ENCODE data around the gene AFDN. TPM values are rescaled to one million over a fixed set of nuclear protein-coding genes. Genes with fewer than 3 reads are reported as not detected.

Gene AFDN
- total and polyA plus RNA-seq, 2 of the 8 experiments (the other 6 are each of a cell fraction or from before 2014, with no cell fraction given): 53.4 to 192 TPM

DNA sequence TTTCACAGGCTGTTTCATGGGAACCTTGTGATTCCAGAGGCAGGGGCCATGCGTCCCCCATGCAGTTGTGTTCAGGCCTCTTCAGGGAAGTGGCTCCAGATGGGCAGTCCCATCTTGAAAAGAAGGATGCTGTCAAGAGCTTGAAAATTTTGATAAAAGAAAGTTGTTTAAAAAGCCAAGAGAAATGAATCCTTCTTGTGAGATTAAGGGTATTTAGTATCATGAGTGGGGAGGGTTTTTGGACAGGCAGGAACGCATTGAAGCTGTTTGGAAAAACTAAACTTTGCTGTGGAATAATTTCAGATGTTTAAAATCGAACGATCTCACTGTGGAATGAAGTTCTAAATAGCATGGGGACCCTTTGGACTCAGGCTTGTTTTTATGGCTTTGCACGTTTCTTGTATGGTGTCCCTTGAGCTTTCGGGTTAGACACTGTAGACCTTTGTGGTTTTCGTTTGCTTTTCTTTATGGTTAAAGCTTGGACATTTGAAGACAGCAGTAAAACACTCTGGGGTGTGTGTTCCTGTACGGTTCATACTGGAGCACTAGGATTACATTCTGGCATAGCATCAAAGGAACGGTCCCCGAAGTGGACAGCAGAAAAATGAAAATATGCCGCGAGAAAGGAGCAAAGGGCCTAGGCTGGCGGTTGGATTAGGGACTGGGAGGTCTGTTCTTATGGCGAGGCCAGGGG is 188.9 kb downstream of the AFDN start:
- Histone ChIP-seq H2BK5ac (ENCODE audit: low read depth, low read length) (no peak overlapping the region), H3K9ac (replicated peaks in 1 of 4; ENCODE audit: extremely low read depth in 1 of 4, low read depth in 3 of 4, low read length in 3 of 4) (no peak overlapping the region), H3K14ac (ENCODE audit: insufficient read length) (no peak overlapping the region), H4K8ac (ENCODE audit: extremely low read depth, insufficient read depth, low read length) (no peak overlapping the region), H3K9me3 (ENCODE audit: insufficient read depth in 2 of 2, low read depth in 1 of 2, low read length in 1 of 2) (peaks cover 4 to 7% of the 10 kb centered on the region in 2 experiments; a peak in 2 of 4 replicates), H2BK12ac (ENCODE audit: low read depth, low read length) (no peak overlapping the region), H3K23me2 (ENCODE audit: low read depth, low read length) (peaks cover 2% of the 10 kb centered on the region), H2BK120ac (replicated peaks; ENCODE audit: low read depth, low read length) (no peak overlapping the region), H2AK5ac (ENCODE audit: low read depth, low read length) (no peak overlapping the region), H4K91ac (replicated peaks; ENCODE audit: insufficient read length, low read length) (no peak overlapping the region), H4K20me1 (replicated peaks in 1 of 2; ENCODE audit: control insufficient read depth in 1 of 2, insufficient read depth in 2 of 2, low read length in 2 of 2) (no peaks in the 10 kb centered on the region), H3K27ac (ENCODE audit: low read depth, low read length) (no peak overlapping the region), H4K5ac (ENCODE audit: insufficient read length, low read depth, low read length) (no peak overlapping the region), H3K27me3 (replicated peaks in 1 of 4; ENCODE audit: control insufficient read depth in 3 of 4, extremely low read depth in 1 of 4, insufficient read depth in 3 of 4, low read length in 3 of 4) (no peaks in the 10 kb centered on the region), H3K18ac (ENCODE audit: extremely low read depth, low read length) (no peak overlapping the region), H3K4me3 (ENCODE audit: extremely low read depth in 1 of 4, insufficient read depth in 2 of 4, low read depth in 3 of 4, low read length in 4 of 4) (no peak overlapping the region), H3K4ac (replicated peaks; ENCODE audit: insufficient read length, low read depth, low read length) (no peak overlapping the region), H3K4me1 (replicated peaks in 1 of 4; ENCODE audit: control insufficient read depth in 3 of 4, insufficient read depth in 4 of 4, low read length in 3 of 4) (peaks cover 0 to 7% (median 2%) of the 10 kb centered on the region in 4 experiments; a peak in 3 of 7 replicates), H2AFZ (ENCODE audit: low read length) (no peak overlapping the region), H3K36me3 (ENCODE audit: control insufficient read depth in 2 of 4, insufficient read depth in 4 of 4, low read length in 3 of 4) (no peaks in the 10 kb centered on the region), H2BK15ac (ENCODE audit: low read length) (no peak overlapping the region), H2BK20ac (ENCODE audit: low read length) (no peak overlapping the region), H3K23ac (ENCODE audit: insufficient read length) (no peak overlapping the region), H3K79me1 (ENCODE audit: low read depth, low read length) (no peaks in the 10 kb centered on the region), H3K4me2 (ENCODE audit: insufficient read depth in 1 of 2, low read depth in 2 of 2, low read length in 2 of 2) (no peak overlapping the region), H3K56ac (replicated peaks; ENCODE audit: insufficient read length, low read depth, low read length) (no peak overlapping the region), H3K79me2 (ENCODE audit: control insufficient read depth in 1 of 2, insufficient read depth in 2 of 2, low read length in 2 of 2) (no peaks in the 10 kb centered on the region)
- peak in 1 of 2 experiments; percentile 17 for DNase-seq (ENCODE audit: low read depth in 1 of 2, low spot score in 2 of 2)
- ChIA-PET POLR2A (ENCODE audit: partially characterized antibody) (interaction anchor here (1.0 kb wide), 1 partner anchor 13 kb away, joined by 3 read pairs; no protein-coding TSS in a partner anchor), CTCF (ENCODE audit: partially characterized antibody) (interaction anchor here (1.4 kb wide), 1 partner anchor 20 kb away, joined by 4 read pairs; no protein-coding TSS in a partner anchor)
- FAIRE-seq: no peak
- WGBS, 2 experiments (ENCODE audit: extremely low coverage in 1 of 2, insufficient coverage in 1 of 2, insufficient read length in 1 of 2, insufficient replicate concordance in 2 of 2, low coverage in 1 of 2, low lambda C conversion rate in 2 of 2, missing lambda C conversion rate in 1 of 2): 94% methylated on average over 14 of the region's 14 CpGs; no CpG with 5 or more reads in 1 of the 2 experiments
- TF ChIP-seq RAD21 (IDR thresholded peaks at IDR 0.05 in 1 of 2, conservative IDR thresholded peaks at IDR 0.05 in 1 of 2; ENCODE audit: low read depth in 2 of 2, low read length in 2 of 2) (no peak), CTBP2 (IDR thresholded peaks at IDR 0.05; ENCODE audit: borderline replicate concordance, insufficient read depth, insufficient read length, low read length) (no peak), POLR2AphosphoS5 (IDR thresholded peaks at IDR 0.05; ENCODE audit: low read depth, low read length) (no peak)
- TF ChIP-seq, protein P1, sequence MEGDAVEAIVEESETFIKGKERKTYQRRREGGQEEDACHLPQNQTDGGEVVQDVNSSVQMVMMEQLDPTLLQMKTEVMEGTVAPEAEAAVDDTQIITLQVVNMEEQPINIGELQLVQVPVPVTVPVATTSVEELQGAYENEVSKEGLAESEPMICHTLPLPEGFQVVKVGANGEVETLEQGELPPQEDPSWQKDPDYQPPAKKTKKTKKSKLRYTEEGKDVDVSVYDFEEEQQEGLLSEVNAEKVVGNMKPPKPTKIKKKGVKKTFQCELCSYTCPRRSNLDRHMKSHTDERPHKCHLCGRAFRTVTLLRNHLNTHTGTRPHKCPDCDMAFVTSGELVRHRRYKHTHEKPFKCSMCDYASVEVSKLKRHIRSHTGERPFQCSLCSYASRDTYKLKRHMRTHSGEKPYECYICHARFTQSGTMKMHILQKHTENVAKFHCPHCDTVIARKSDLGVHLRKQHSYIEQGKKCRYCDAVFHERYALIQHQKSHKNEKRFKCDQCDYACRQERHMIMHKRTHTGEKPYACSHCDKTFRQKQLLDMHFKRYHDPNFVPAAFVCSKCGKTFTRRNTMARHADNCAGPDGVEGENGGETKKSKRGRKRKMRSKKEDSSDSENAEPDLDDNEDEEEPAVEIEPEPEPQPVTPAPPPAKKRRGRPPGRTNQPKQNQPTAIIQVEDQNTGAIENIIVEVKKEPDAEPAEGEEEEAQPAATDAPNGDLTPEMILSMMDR (IDR thresholded peaks at IDR 0.05; ENCODE audit: control extremely low read depth in 1 of 3, insufficient read depth in 1 of 3, low read depth in 1 of 3, low read length in 3 of 3): no peak

Data from H1 (cell line).